ENCODE data around the gene BLTP2. TPM values are rescaled to one million over a fixed set of nuclear protein-coding genes. Genes with fewer than 3 reads are reported as not detected.

BLTP2 gene
- total RNA-seq, 1 experiment from 2014 or later = 140 TPM

DNA sequence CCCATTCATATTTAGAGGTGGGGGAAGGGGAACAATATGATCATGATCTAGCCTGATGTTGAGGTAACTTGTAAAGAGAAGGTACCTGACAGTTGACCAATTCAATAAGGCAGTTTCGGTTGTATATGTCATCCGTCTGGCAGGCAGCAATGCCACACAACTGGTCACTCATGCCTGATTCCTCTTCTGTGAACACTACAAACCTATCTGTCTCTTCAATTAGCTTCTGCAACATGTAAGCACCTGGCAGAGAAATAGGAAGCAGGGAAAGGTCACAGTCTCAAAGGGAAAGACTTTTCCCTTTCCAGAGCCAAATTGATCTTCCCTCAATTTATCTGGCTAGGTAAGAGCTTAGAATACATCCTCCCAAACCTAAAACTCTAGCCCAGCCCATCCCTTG lies 20.8 kb downstream of the BLTP2 start:
- BruUV-seq (replicated peaks) = no TSS peak
- Histone ChIP-seq H3K9ac (ENCODE audit: low read length) (no peak overlapping the region), H3K4me3 (replicated peaks in 1 of 2; ENCODE audit: low read depth in 1 of 2, low read length in 2 of 2) (no peak overlapping the region), H4K20me1 (ENCODE audit: insufficient read depth) (no peaks in the 10 kb centered on the region), H3K9me2 (ENCODE audit: insufficient read depth) (no peaks in the 10 kb centered on the region), H2AFZ (ENCODE audit: low read depth, low read length, poor library complexity, severe bottlenecking) (no peak overlapping the region), H3K36me3 (ENCODE audit: control insufficient read depth in 1 of 2, insufficient read depth in 2 of 2, low read length in 2 of 2) (peaks cover 65% of the 10 kb centered on the region in 2 experiments), H3K4me1 (ENCODE audit: control insufficient read depth in 1 of 2, insufficient read depth in 2 of 2, low read length in 2 of 2) (no peaks in the 10 kb centered on the region), H3K79me2 (ENCODE audit: insufficient read depth, low read length) (no peaks in the 10 kb centered on the region), H3K27me3 (ENCODE audit: insufficient read depth, low read length) (no peaks in the 10 kb centered on the region), H3K27ac (ENCODE audit: low read depth, low read length) (no peak overlapping the region), H3K4me2 (ENCODE audit: low read length) (no peak overlapping the region), H3K9me3 (ENCODE audit: control insufficient read depth in 1 of 2, insufficient read depth in 1 of 2, low read depth in 1 of 2, low read length in 2 of 2) (no peaks in the 10 kb centered on the region)
- no peak for ATAC-seq
- POLR2A ChIA-PET = no interaction called here
- intact Hi-C loops (cut with micrococcal nuclease) = no loop called here
- CTCF ChIA-PET = interaction anchor here (1.4 kb wide), 1 partner anchor 11 kb away, joined by 3 read pairs; no protein-coding TSS in a partner anchor
- no peak for DNase-seq (ENCODE audit: low read depth, low spot score)
- TF ChIP-seq EGR1 (IDR thresholded peaks at IDR 0.05; ENCODE audit: low read depth) (no peak), TCF7L2 (IDR thresholded peaks at IDR 0.05; ENCODE audit: borderline replicate concordance, extremely low read depth, insufficient read depth, insufficient read length) (no peak), ELF1 (IDR thresholded peaks at IDR 0.05; ENCODE audit: borderline replicate concordance, low read depth) (no peak), ZFX (IDR thresholded peaks at IDR 0.05) (no peak), YY1 (IDR thresholded peaks at IDR 0.05; ENCODE audit: extremely low read depth, insufficient replicate concordance, low read depth, low read length) (no peak), ZNF274 (IDR thresholded peaks at IDR 0.05; ENCODE audit: low read depth, low read length) (no peak), SP1 (IDR thresholded peaks at IDR 0.05; ENCODE audit: low read depth) (no peak), SIN3A (IDR thresholded peaks at IDR 0.05; ENCODE audit: low read depth) (no peak), EZH2 (IDR thresholded peaks at IDR 0.05) (no peak), EZH2phosphoT487 (IDR thresholded peaks at IDR 0.05; ENCODE audit: borderline replicate concordance) (no peak)
- TF ChIP-seq, protein P1, sequence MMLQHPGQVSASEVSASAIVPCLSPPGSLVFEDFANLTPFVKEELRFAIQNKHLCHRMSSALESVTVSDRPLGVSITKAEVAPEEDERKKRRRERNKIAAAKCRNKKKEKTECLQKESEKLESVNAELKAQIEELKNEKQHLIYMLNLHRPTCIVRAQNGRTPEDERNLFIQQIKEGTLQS (IDR thresholded peaks at IDR 0.05) = no peak
- TF ChIP-seq, protein P2, sequence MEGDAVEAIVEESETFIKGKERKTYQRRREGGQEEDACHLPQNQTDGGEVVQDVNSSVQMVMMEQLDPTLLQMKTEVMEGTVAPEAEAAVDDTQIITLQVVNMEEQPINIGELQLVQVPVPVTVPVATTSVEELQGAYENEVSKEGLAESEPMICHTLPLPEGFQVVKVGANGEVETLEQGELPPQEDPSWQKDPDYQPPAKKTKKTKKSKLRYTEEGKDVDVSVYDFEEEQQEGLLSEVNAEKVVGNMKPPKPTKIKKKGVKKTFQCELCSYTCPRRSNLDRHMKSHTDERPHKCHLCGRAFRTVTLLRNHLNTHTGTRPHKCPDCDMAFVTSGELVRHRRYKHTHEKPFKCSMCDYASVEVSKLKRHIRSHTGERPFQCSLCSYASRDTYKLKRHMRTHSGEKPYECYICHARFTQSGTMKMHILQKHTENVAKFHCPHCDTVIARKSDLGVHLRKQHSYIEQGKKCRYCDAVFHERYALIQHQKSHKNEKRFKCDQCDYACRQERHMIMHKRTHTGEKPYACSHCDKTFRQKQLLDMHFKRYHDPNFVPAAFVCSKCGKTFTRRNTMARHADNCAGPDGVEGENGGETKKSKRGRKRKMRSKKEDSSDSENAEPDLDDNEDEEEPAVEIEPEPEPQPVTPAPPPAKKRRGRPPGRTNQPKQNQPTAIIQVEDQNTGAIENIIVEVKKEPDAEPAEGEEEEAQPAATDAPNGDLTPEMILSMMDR (IDR thresholded peaks at IDR 0.05 in 2 of 3, conservative IDR thresholded peaks at IDR 0.05 in 1 of 3; ENCODE audit: borderline replicate concordance in 1 of 3, insufficient read depth in 1 of 3, low read depth in 2 of 3, low read length in 2 of 3) = no peak
- TF ChIP-seq, protein P3, sequence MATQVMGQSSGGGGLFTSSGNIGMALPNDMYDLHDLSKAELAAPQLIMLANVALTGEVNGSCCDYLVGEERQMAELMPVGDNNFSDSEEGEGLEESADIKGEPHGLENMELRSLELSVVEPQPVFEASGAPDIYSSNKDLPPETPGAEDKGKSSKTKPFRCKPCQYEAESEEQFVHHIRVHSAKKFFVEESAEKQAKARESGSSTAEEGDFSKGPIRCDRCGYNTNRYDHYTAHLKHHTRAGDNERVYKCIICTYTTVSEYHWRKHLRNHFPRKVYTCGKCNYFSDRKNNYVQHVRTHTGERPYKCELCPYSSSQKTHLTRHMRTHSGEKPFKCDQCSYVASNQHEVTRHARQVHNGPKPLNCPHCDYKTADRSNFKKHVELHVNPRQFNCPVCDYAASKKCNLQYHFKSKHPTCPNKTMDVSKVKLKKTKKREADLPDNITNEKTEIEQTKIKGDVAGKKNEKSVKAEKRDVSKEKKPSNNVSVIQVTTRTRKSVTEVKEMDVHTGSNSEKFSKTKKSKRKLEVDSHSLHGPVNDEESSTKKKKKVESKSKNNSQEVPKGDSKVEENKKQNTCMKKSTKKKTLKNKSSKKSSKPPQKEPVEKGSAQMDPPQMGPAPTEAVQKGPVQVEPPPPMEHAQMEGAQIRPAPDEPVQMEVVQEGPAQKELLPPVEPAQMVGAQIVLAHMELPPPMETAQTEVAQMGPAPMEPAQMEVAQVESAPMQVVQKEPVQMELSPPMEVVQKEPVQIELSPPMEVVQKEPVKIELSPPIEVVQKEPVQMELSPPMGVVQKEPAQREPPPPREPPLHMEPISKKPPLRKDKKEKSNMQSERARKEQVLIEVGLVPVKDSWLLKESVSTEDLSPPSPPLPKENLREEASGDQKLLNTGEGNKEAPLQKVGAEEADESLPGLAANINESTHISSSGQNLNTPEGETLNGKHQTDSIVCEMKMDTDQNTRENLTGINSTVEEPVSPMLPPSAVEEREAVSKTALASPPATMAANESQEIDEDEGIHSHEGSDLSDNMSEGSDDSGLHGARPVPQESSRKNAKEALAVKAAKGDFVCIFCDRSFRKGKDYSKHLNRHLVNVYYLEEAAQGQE (IDR thresholded peaks at IDR 0.05; ENCODE audit: low read depth) = no peak
- RAD21 ChIA-PET (ENCODE audit: low non-redundant PET in 1 of 2, low total read pairs in 2 of 2, uncharacterized antibody in 2 of 2, unreplicated experiment in 2 of 2) = no interaction called here

Measured in HCT116 (cell line).